ENCODE data around the gene MKI67. TPM values are rescaled to one million over a fixed set of nuclear protein-coding genes. Genes with fewer than 3 reads are reported as not detected.

The MKI67 gene
- total RNA-seq, 1 donor from 2014 or later = 25.0 TPM

DNA sequence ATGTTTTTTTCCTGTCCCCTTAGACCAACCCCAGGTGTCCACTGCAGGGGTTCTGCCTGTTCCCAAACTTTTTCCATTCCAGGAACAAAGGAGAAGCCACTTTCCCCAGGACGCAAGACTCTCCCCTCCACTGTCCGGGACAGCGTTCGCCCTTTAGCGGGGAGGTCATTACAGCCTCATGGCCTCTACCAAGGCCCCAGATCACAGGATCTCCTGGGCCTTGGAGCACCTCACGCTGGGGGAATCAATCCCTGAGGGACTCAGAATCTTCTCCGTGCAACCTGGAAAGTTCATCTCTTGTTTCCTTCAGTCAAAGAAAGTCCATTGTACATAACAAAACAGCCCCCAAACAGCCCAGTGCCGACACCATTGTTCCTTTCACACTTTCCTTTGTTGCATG is 41.2 kb downstream of the MKI67 start:
- no peak for DNase-seq (ENCODE audit: extremely low read depth, low read depth, low spot score)

GRCh38 chr10:128084364-128084763 is 41.9 kb downstream of the MKI67 start:
- no peak for DNase-seq (ENCODE audit: extremely low read depth, low read depth, low spot score)

DNA sequence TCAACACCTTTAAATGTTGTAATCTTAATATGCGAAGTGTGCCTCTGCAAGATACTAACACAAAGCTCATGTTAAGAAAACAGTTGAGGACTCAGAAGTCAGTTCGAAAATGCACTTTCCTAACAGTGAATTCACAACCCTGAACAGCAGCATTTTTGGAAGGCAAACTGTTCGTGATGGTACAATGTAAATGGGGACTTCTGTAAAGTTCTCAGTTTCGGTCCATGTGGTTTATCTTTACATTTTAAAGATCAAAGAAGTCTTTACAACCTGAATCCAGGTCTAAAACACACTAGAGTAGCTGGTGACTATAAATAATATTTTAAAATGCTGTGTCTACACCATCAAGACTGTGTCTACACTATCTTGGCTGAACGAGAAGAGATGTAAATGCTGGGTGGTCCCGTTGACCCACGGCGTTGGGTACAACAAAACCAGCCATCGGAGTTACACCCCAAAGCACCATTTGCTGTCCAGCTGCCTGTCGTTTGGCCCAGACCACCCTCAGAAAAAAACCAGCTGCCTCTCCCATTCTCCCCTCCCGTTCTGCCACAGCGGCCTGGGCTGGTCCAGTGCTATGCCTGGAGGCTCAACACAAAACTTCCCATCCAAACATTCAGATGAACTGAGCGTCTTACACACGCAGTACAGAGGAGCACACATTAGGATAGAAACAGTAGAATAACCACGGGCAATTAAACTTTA is 42.9 kb downstream of the MKI67 start:
- no peak for DNase-seq (ENCODE audit: extremely low read depth, low read depth, low spot score)

GRCh38 chr10:128081720-128082119 is 44.5 kb downstream of the MKI67 start:
- DNase-seq (ENCODE audit: extremely low read depth, low read depth, low spot score) = no peak

DNA sequence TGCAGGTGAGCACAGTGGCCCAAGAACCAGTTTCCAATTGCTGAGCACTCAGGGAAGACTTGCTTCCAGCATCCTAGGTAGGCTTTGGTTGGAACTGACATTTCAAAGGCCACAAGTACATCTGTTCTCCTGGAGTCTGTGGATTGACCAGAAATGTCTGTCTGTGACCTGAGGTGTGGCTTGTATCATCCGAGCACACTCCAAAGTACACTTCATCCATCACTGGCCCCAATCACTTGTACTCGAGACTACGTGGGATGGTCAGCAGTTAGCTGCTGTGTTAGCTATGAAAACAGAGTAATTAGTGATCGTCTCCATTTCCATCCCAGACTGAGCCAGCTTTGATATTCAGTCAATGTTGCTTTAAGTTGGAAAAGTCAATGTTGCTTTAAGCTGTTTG is 45.0 kb downstream of the MKI67 start:
- no peak for DNase-seq (ENCODE audit: extremely low read depth, low read depth, low spot score)

DNA sequence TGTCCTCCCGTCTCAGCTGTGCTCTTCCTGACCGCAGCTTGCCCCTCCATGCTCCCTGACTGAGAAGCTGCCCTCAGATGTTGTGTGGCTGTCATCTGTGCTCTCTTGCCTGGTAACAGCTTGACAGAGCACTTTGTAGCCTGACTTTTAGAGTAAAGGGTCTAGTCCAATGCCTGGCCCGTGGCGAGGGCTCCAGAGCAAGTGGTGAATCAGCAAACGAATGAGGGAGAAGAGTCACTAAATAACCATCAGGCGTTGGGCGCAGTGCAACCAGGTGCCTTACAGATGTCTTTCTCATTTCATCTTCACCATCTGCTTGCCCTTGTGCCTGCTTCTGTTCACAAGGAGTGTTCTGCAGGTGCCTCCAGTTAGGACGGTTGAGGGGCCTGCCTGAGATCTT is 45.6 kb downstream of the MKI67 start:
- no peak for DNase-seq (ENCODE audit: extremely low read depth, low read depth, low spot score)

- DNase-seq (ENCODE audit: extremely low read depth, low read depth, low spot score) = no peak
Measured at GRCh38 chr10:128080231-128080630, 46.0 kb downstream of the MKI67 start.

DNA sequence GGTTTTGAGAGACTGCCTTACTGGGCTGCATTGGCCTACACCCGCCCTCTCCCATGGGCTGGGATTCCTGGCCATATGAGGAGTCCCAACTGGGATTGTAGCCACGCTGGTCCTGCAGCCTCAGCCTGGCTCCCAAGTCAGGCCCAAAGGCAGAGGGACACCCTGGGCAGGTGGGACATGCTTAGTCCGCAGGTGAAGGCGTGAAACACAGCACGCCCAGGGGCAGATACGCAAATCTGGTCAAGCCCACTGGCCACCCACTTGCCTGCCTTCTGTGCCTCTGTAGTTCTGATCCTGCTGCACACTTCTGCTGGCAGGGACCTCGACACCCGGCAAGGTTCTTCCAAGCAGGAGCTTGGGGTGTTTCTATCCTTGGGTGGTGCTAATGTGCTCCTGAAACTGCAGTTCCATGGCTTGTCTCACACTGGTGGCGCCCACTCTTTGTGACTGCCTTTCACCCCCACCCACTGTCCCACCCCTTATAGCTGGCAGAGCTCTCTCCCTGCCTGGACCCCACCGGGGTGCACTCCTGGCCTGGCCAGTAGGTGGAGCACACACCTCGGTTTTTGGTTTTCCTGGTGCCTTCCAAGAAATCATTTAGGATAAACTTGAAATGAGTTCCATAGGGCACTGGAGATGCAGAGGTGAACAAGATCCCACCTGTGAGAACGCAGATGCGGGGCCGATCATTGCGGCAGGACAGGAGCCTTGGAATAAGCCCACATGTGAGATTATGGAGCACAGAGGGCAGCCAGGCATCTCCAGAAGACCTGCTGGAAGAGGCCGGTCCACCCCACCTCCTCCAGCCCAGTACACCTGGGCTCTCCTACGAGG is 47.9 kb downstream of the MKI67 start:
- no peak for DNase-seq (ENCODE audit: extremely low read depth, low read depth, low spot score)

- no peak for DNase-seq (ENCODE audit: extremely low read depth, low read depth, low spot score)
Measured at GRCh38 chr10:128077155-128077875, 48.9 kb downstream of the MKI67 start.

DNA sequence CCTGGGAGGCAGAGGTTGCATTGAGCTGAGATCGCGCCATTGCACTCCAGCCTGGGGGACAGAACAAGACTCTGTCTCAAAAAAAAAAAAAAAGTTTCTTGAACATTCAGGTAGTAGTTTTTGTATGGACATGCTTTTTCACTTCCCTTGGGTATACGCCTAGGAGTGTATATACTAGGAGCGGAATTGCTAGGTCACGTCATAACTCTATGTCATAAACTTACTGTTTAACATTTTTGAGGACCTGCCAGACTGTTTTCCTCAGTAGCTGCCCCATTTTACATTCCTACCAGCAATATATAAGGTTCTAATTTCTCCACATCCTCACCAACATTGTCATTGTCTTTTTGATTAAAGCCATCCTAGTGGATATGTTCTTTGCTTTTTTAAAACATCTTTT is 51.6 kb downstream of the MKI67 start:
- DNase-seq (ENCODE audit: extremely low read depth, low read depth, low spot score) = no peak

DNA sequence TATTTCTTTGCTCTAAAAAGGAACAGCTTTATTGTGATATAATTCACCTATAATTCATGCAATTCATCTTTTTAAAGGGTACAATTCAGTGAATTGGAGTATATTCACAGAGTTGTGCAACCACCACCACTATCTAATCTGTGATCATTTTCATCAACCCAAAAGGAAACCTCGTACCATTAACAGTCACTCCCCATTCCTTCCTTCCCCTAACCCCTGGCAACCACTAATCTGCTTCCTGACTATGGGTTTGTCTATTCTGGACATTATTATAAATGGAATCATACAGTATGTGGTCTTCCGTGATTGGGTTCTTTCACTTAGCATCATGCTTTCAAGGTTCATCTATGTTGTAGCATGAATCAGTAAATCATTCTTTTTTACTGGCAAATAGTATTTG is 52.3 kb downstream of the MKI67 start:
- DNase-seq (ENCODE audit: extremely low read depth, low read depth, low spot score) = no peak

GRCh38 chr10:128072941-128073645 is 53.1 kb downstream of the MKI67 start:
- DNase-seq (ENCODE audit: extremely low read depth, low read depth, low spot score) = no peak

DNA sequence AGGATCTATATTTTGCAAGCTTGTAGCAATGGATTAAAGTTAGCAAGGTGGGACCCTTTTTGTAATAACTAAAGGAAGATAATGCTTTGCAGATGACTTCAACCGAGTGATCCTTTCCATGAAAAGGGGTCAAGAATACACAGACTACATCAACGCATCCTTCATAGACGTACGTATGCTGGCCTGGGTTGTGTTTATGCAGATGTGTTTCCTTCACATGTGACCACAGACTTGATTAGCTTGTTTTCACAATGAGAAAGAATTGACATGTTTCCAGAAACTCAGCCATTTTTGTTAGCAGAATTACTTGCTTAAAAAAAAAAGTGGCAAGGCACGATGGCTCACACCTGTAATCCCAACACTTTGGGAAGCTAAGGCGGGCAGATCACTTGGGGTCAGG is 54.2 kb downstream of the MKI67 start:
- no peak for DNase-seq (ENCODE audit: extremely low read depth, low read depth, low spot score)

- DNase-seq (ENCODE audit: extremely low read depth, low read depth, low spot score) = no peak
Measured at GRCh38 chr10:128071417-128071782, 54.8 kb downstream of the MKI67 start.

GRCh38 chr10:128070721-128071416 is 55.4 kb downstream of the MKI67 start:
- DNase-seq (ENCODE audit: extremely low read depth, low read depth, low spot score) = no peak

DNA sequence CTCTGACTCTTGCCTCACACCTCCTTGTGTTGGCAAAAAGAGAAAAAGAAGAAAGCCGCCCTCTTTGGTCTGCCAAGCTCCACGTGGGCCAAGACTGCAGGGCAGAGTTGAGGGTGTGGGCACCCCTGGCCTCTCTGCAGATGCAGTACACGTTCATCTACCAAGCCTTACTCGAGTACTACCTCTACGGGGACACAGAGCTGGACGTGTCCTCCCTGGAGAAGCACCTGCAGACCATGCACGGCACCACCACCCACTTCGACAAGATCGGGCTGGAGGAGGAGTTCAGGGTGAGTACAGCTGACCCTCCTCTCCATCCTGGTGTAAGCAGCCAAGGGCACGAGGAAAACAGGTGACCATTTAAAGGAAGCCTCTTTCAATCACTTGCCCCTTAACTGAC is 56.1 kb downstream of the MKI67 start:
- DNase-seq (ENCODE audit: extremely low read depth, low read depth, low spot score) = no peak

GRCh38 chr10:128069351-128070051 is 56.7 kb downstream of the MKI67 start:
- no peak for DNase-seq (ENCODE audit: extremely low read depth, low read depth, low spot score)

DNA sequence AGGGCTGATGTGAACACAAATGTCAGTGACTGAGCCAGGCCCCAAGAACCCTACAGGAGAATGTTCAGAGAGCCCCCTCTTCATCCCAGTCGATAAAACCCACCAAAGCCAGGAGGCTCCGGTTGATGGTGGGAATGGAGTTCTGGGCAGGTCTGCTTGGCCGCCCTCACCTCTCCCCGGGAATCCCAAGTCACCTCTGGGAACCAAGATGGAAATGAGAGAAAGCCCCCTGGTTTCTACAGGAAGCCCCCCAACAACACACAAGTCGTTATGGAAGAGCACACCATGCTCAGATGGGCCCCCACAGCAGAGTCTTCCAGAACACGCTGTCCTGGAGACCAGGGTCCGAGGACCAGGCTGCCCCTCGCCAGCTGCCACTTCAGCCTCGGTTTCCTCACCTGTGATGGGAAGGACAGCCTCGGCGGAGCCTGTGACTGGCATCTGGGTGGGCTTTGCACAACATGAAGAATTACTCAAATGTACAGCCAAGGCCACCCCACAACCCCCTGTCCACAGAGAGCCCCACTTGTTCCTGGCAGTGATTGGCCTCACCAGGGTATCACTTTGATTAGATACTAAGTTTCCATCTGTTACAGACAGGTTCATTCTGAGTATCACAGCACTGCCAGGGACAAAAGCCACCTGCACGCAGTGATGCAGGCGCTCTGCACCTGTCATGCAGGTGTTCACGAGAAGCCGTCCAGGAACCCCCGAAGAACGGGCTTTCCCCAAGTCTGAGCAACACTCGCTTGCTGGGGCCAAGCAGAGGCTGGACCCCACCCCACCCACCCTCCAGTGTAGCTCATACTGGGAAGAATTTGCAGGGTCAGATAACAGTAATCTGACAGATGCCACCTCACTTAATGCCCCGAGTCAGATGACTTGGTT is 57.6 kb downstream of the MKI67 start:
- DNase-seq (ENCODE audit: extremely low read depth, low read depth, low spot score) = no peak

Measured in glomerular endothelial cell (primary cell).